K562 (cell line): ENCODE data around the gene ADRA2B. TPM values are rescaled to one million over a fixed set of nuclear protein-coding genes. Genes with fewer than 3 reads are reported as not detected.

Experiments used
- KLF1 ChIP-seq: fragments of 450-650 bp; IDR thresholded peaks from 2 replicates; pipeline ENCODE4 v1.6.1; 2016; ENCODE audit warnings: missing genetic modification characterization, missing compliant biosample characterization
- polyA plus RNA-seq, 8 experiments: library from polyadenylated mRNA; depleted of rRNA in 4 of 8; stranded (reverse) in 5 of 8; unstranded in 3 of 8; fragments of >200 nt; fragmentation: Nextera tagmentation in 2 of 8; fragmentation: Illumina TruSeq in 1 of 8; extraction: Ambion mirVana in 2 of 8; extraction: Trizol in 1 of 8; gene quantifications; 2 replicates each; pipeline versions ENCODE4 v1.2.1 to v1.2.3, GENCODE V29; 2011 to 2014; ENCODE audit warnings: inconsistent platforms in 1 of 8, missing spikeins in 1 of 8
- total RNA-seq, 7 experiments: library from RNA; depleted of rRNA in 6 of 7; stranded (reverse); fragments of >200 nt in 6 of 7; fragmentation: Illumina TruSeq in 2 of 7; extraction: Trizol in 2 of 7; gene quantifications; 2 replicates each; pipeline versions ENCODE4 v1.2.1 to v1.2.3, GENCODE V29; 2011 to 2021; ENCODE audit warnings: low replicate concordance in 1 of 7
- TF ChIP-seq, protein P1 (sequence below), 3 experiments: fragments of 200-800 bp in 1 of 3; sonication (Bioruptor generic) in 1 of 3; sonication (generic) in 1 of 3; formaldehyde crosslinking in 1 of 3; IDR thresholded peaks; 2 replicates each; pipeline versions ENCODE4 v1.6.1 to v1.8.0; 2016 to 2022; ENCODE audit warnings: mild to moderate bottlenecking in 2 of 3, missing compliant biosample characterization in 2 of 3, missing genetic modification characterization in 2 of 3, missing genetic modification reagents in 1 of 3
- TF ChIP-seq, protein P2 (sequence below): fragments of 450-650 bp; IDR thresholded peaks from 2 replicates; pipeline ENCODE4 v1.6.1; 2016; ENCODE audit warnings: antibody characterized with exemption
- TF ChIP-seq, protein P3 (sequence below): sonication (generic); formaldehyde crosslinking; IDR thresholded peaks from 2 replicates; pipeline ENCODE4 v1.8.1; 2023; ENCODE audit warnings: mild to moderate bottlenecking, missing genetic modification reagents

ADRA2B gene
- total and polyA plus RNA-seq, 9 of the 15 experiments (the other 6 are each of a cell fraction or from before 2014, with no cell fraction given), result not detected

DNA sequence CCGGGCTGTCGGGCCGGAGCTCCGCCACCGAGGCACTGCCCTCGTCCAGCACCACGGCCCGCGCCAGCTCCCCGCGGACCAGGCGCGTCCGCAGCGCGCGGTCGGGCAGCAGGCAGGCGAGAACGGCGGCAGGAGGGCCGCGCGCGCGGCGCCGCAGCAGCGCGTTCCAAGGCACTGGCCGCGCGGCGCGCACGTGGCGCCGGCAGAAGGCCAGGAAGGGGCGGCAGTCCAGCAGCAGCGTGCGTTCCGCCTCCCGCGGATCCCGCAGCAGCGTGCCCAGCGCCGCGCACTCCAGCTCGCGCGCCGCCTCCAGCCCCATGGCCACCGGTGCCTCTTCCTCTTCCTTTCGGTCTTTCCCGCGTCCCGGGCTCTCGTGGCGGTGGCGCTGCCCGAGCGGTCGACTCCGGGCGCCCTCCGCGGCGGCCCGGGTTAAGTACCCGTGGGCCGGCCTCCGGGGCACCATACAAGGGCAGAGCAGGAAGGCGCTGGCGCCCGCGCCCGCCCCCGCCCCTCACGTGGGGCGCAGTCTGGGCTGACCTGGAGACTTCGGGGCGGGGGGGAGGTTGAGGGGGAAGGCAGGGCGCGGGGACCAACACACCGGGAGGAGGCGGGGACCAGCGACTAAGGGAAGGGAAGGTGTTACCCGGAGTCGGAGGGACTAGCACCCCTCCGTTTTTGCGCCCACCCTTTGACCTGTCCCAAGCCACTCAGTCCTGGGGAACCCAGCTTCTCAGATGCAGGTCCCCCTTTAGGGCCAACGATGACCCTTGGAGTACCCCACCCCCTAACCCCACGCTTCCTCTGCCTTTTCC lies 28.9 kb upstream of the ADRA2B start, which contains the start of gene DUSP2 (continued):
- TF ChIP-seq, protein P1, sequence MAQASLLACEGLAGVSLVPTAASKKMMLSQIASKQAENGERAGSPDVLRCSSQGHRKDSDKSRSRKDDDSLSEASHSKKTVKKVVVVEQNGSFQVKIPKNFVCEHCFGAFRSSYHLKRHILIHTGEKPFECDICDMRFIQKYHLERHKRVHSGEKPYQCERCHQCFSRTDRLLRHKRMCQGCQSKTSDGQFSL (CRISPR knock-in tag; IDR thresholded peaks at IDR 0.05), result no peak
- TF ChIP-seq, protein P1 (tag; IDR thresholded peaks at IDR 0.05), result no peak
- no peak for TF ChIP-seq KLF1 (tag)
- TF ChIP-seq, protein P2, sequence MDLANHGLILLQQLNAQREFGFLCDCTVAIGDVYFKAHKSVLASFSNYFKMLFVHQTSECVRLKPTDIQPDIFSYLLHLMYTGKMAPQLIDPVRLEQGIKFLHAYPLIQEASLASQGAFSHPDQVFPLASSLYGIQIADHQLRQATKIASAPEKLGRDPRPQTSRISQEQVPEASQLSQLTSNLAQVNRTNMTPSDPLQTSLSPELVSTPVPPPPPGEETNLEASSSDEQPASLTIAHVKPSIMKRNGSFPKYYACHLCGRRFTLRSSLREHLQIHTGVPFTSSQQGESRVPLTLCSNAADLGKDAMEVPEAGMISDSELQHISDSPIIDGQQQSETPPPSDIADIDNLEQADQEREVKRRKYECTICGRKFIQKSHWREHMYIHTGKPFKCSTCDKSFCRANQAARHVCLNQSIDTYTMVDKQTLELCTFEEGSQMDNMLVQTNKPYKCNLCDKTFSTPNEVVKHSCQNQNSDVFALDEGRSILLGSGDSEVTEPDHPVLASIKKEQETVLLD, result no peak
- TF ChIP-seq, protein P3, sequence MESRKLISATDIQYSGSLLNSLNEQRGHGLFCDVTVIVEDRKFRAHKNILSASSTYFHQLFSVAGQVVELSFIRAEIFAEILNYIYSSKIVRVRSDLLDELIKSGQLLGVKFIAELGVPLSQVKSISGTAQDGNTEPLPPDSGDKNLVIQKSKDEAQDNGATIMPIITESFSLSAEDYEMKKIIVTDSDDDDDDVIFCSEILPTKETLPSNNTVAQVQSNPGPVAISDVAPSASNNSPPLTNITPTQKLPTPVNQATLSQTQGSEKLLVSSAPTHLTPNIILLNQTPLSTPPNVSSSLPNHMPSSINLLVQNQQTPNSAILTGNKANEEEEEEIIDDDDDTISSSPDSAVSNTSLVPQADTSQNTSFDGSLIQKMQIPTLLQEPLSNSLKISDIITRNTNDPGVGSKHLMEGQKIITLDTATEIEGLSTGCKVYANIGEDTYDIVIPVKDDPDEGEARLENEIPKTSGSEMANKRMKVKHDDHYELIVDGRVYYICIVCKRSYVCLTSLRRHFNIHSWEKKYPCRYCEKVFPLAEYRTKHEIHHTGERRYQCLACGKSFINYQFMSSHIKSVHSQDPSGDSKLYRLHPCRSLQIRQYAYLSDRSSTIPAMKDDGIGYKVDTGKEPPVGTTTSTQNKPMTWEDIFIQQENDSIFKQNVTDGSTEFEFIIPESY (CRISPR knock-in tag), result no peak; the same call in 1 of the 2 replicates
- TF ChIP-seq, all 486 proteins: peak for 0
